ENCODE measurements around the gene HOMEZ.
"Not testable (repeated sequence)": the region's sequence is repeated elsewhere in the genome, so short reads cannot be mapped to it uniquely, and the experiment has no call there.

The HOMEZ gene

DNA sequence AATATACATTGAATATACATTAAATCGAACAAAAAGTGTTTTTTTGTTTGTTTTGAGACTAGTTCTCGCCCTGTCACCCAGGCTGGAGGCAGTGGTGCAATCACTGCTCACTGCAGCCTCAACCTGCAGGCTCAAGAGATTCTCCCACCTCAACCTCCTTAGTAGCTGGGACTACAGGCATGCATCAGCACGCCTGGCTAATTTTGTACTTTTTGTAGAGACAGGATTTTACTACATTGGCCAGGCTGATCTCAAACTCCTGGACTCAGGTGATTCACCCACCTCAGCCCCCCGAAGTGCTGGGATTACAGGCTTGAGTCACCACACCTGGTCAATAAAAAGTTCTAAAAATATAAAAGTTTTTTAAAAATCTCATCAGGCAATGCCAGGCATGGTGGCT, 58.4 kb downstream of the HOMEZ start:
- no peak for DNase-seq (ENCODE audit: low read depth, low spot score)

DNA sequence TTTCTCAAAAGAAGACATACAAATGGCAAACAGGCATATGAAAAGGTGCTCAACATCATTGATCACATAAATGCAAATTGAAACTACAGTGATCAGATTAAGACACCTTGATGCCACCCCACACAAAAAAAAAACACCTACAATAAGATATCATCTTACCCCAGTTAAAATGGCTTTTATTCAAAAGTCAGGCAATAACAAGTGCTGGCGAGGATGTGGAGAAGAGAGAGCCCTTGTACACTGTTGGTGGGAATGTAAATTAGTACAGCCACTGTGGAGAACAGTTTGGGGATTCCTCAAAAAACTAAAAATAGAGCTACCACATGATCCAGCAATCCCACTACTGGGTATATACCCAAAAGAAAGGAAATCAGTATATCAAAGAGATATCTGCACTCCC, 61.0 kb downstream of the HOMEZ start:
- not testable (repeated sequence) for DNase-seq (ENCODE audit: low read depth, low spot score)

All from iPS DF 19.7 (cell line).